Stimulated activated CD8-positive, alpha-beta memory T cell treated with anti-CD3 and anti-CD28 coated beads, Interleukin-12 subunit alpha, Interleukin-12 subunit beta, amount 100 ng/mL, for 24 hours (primary cell): ENCODE data around the gene WASL.

Experiments used
- DNase-seq: peaks from one replicate; pipeline ENCODE4 v3.0.0-alpha.2; 2020; ENCODE audit errors: extremely low read depth

The WASL gene

DNA sequence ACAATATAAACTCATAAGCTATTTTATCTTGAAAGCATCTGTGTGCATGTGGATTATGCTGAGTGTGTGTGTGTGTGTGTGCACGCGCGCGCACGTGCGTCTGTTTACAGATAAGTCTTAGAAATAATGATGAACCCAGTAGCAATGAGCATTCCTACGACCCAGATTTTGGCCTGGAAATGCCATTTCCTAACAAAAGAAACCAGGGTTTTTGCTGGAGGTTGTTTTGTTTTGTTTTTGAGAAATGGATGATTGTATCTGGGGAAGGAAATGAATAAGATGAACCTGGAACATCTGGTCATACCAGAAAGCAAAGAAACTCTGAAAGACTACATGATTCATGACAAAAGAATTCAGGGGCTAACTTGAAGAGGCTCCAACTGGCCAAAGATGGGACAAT, 115.2 kb downstream of the WASL start:
- no peak for DNase-seq

DNA sequence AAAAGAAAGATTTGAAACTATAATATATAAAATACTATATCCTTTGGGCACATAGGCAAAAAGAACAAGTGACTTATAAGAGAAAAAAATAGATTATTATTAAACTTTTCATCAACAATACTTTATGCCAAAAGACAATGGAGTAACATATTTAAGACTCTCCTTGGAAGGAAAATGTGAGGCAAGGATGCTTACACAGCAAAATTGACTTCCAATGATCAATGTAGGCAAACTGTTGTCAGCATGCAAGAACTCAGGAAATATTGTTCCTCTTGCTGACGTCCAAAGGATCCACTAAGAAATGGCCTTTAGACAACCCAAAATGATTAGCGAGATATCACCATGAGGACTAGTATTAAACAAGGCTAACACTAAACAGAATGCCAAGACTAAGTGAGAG, 116.0 kb downstream of the WASL start:
- DNase-seq = no peak
